Mesenchymal stem cell (in vitro differentiated cells and primary cell): ENCODE measurements around the gene DSPP.
A peak's percentile ranks its signal among the peaks of the same experiment; 100 is the strongest.

Experiments used
- DNase-seq: peaks from one replicate; pipeline ENCODE4 v3.0.0-alpha.2; 2013
- H2AFZ ChIP-seq: one replicate; pipeline ENCODE4 v1.6.1; 2013; ENCODE audit warnings: low read depth, mild to moderate bottlenecking, control low read depth, inconsistent platforms, low read length, moderate library complexity
- H2AK5ac ChIP-seq: 2 replicates; pipeline ENCODE4 v1.6.1; 2013; ENCODE audit warnings: low read length, moderate library complexity, mild to moderate bottlenecking, inconsistent platforms; ENCODE audit not compliant: severe bottlenecking
- H2BK120ac ChIP-seq: one replicate; pipeline ENCODE4 v1.6.1; 2013; ENCODE audit warnings: low read depth, mild to moderate bottlenecking, inconsistent platforms, low read length, moderate library complexity
- H2BK12ac ChIP-seq, 2 experiments: one replicate each; pipeline ENCODE4 v1.6.1; 2013; ENCODE audit warnings: inconsistent platforms in 2 of 2, low read length in 2 of 2, mild to moderate bottlenecking in 2 of 2, moderate library complexity in 2 of 2, control low read depth in 1 of 2
- H2BK15ac ChIP-seq: one replicate; pipeline ENCODE4 v1.6.1; 2013; ENCODE audit warnings: mild to moderate bottlenecking, low read depth, inconsistent platforms; ENCODE audit not compliant: poor library complexity, severe bottlenecking
- H2BK5ac ChIP-seq: 2 replicates; pipeline ENCODE4 v1.6.1; 2013; ENCODE audit warnings: low read depth, mild to moderate bottlenecking, low read length, control low read depth, inconsistent platforms; ENCODE audit not compliant: poor library complexity, severe bottlenecking
- H3K14ac ChIP-seq, 2 experiments: one replicate each; pipeline ENCODE4 v1.6.1; 2013; ENCODE audit warnings: inconsistent platforms in 2 of 2, low read length in 2 of 2, control low read depth in 1 of 2, mild to moderate bottlenecking in 1 of 2, moderate library complexity in 1 of 2
- H3K18ac ChIP-seq, 2 experiments: one replicate each; pipeline ENCODE4 v1.6.1; 2013; ENCODE audit warnings: inconsistent platforms in 2 of 2, low read length in 2 of 2, control low read depth in 1 of 2, low read depth in 1 of 2, mild to moderate bottlenecking in 1 of 2
- H3K23ac ChIP-seq, 2 experiments: one replicate each; pipeline ENCODE4 v1.6.1; 2013; ENCODE audit warnings: inconsistent platforms in 2 of 2, low read length in 2 of 2, mild to moderate bottlenecking in 2 of 2, moderate library complexity in 2 of 2, control low read depth in 1 of 2
- H3K27ac ChIP-seq: 2 replicates; pipeline ENCODE4 v1.5.1; 2013; ENCODE audit warnings: mild to moderate bottlenecking, moderate library complexity, low read length, control low read depth, inconsistent platforms; ENCODE audit not compliant: poor library complexity, severe bottlenecking
- H3K27me3 ChIP-seq, 2 experiments: 2 replicates each; pipeline versions ENCODE4 v1.6.1 to v1.7.0; 2013; ENCODE audit warnings: low read length in 2 of 2, mild to moderate bottlenecking in 2 of 2, moderate library complexity in 2 of 2, control low read depth in 1 of 2, inconsistent platforms in 1 of 2; ENCODE audit not compliant: control insufficient read depth in 1 of 2, insufficient read depth in 1 of 2
- H3K36me3 ChIP-seq, 2 experiments: 2 replicates each; pipeline versions ENCODE4 v1.6.1 to v1.7.0; 2013; ENCODE audit warnings: low read length in 2 of 2, control low read depth in 1 of 2, inconsistent platforms in 1 of 2, low read depth in 1 of 2, mild to moderate bottlenecking in 1 of 2; ENCODE audit not compliant: insufficient read depth in 2 of 2, control insufficient read depth in 1 of 2
- H3K4ac ChIP-seq, 2 experiments: one replicate each; pipeline ENCODE4 v1.6.1; 2013; ENCODE audit warnings: inconsistent platforms in 2 of 2, low read length in 2 of 2, mild to moderate bottlenecking in 2 of 2, moderate library complexity in 2 of 2, control low read depth in 1 of 2, low read depth in 1 of 2
- H3K4me1 ChIP-seq: 2 replicates; pipeline ENCODE4 v1.6.1; 2013; ENCODE audit warnings: low read depth, low read length, control low read depth; ENCODE audit not compliant: control insufficient read depth, insufficient read depth
- H3K4me2 ChIP-seq: 2 replicates; pipeline ENCODE4 v1.6.1; 2013; ENCODE audit warnings: low read length, mild to moderate bottlenecking, inconsistent platforms; ENCODE audit not compliant: poor library complexity, severe bottlenecking
- H3K4me3 ChIP-seq, 2 experiments: 2 replicates each; pipeline versions ENCODE4 v1.5.1 to v1.7.0; 2013; ENCODE audit warnings: low read length in 2 of 2, mild to moderate bottlenecking in 2 of 2, control low read depth in 1 of 2, low read depth in 1 of 2; ENCODE audit not compliant: insufficient read depth in 1 of 2
- H3K79me1 ChIP-seq: replicated peaks from 2 replicates; pipeline ENCODE4 v1.6.1; 2013; ENCODE audit warnings: mild to moderate bottlenecking, control low read depth, low read length, inconsistent platforms; ENCODE audit not compliant: poor library complexity, severe bottlenecking
- H3K9ac ChIP-seq: 2 replicates; pipeline ENCODE4 v1.7.0; 2013; ENCODE audit warnings: mild to moderate bottlenecking, low read length, moderate library complexity
- H3K9me3 ChIP-seq: 2 replicates; pipeline ENCODE4 v1.7.0; 2013; ENCODE audit warnings: mild to moderate bottlenecking, low read length; ENCODE audit not compliant: control insufficient read depth
- H4K8ac ChIP-seq: one replicate; pipeline ENCODE4 v1.6.1; 2013; ENCODE audit warnings: inconsistent platforms, mild to moderate bottlenecking, low read length, moderate library complexity
- H4K91ac ChIP-seq: one replicate; pipeline ENCODE4 v1.6.1; 2013; ENCODE audit warnings: mild to moderate bottlenecking, low read length, inconsistent platforms
- WGBS: methylation state at CpG from one replicate; pipeline ENCODE4 v1.1.7; 2013; ENCODE audit warnings: mixed read lengths; 5-methylcytosine and 5-hydroxymethylcytosine counted together

The DSPP gene

DNA sequence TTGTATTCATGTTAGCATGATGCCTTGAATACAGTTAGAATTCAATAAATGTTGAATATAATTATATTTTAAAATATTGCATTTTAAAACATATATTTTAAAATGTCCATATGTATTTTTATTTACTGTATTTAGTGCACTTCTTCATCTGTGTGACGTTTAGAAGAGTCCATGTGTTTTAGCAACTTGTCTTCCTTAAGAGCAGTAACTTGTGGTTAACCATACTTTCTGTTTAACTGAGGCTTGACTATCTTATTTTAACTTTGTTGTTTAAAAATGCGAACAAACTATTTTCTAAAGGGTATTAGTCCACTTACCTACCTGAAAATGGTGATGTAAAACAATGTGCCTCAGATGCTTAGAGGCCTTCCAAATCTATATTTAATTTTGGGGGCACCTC lies 42.6 kb downstream of the DSPP start:
- Histone ChIP-seq H3K9me3 (no peaks in the 10 kb centered on the region), H3K79me1 (no peaks in the 10 kb centered on the region), H3K23ac (no peak overlapping the region), H4K8ac (no peak overlapping the region), H3K9ac (no peak overlapping the region), H3K36me3 (no peaks in the 10 kb centered on the region), H3K18ac (no peak overlapping the region), H2AFZ (no peak overlapping the region), H3K4me1 (no peaks in the 10 kb centered on the region), H2BK12ac (no peak overlapping the region), H2BK5ac (no peak overlapping the region), H3K14ac (no peak overlapping the region), H3K27me3 (no peaks in the 10 kb centered on the region), H4K91ac (no peak overlapping the region), H3K4me3 (no peak overlapping the region), H2BK120ac (no peak overlapping the region), H2AK5ac (no peak overlapping the region), H3K4ac (no peak overlapping the region), H3K27ac (no peak overlapping the region), H3K4me2 (no peak overlapping the region), H2BK15ac (no peak overlapping the region)
- 88% methylated on average over 1 of the region's 2 CpGs for WGBS
- DNase-seq: no peak

DNA sequence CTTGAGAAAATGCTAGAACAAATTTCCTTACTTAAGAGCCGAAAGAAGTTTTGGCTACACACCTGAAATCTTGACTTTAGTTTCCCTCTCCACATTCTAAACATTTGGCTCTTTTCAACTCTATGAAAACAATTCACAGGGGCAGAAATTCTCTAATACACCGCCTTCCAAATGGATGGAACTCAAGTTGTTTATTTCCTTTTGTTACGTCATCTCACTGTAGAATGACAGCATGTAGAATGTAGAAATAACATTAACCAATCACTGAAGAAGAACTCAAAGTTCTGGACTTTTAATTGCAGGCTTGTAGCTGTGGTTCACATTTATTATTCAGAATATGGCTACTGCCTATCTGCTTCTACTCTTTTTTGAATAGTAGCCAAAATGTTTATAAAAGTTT lies 43.6 kb downstream of the DSPP start:
- H3K36me3 ChIP-seq: no peaks in the 10 kb centered on the region
- no peak overlapping the region for H2BK120ac ChIP-seq
- H3K27me3 ChIP-seq: no peaks in the 10 kb centered on the region
- no peak overlapping the region for H4K8ac ChIP-seq
- no peak overlapping the region for H2BK12ac ChIP-seq
- H3K4me2 ChIP-seq: no peak overlapping the region
- H3K79me1 ChIP-seq: no peaks in the 10 kb centered on the region
- H3K18ac ChIP-seq: no peak overlapping the region
- no peak overlapping the region for H3K9ac ChIP-seq
- H2AK5ac ChIP-seq: no peak overlapping the region
- no peak overlapping the region for H3K23ac ChIP-seq
- H3K27ac ChIP-seq: no peak overlapping the region
- H2AFZ ChIP-seq: no peak overlapping the region
- no peaks in the 10 kb centered on the region for H3K9me3 ChIP-seq
- H3K4me3 ChIP-seq: no peak overlapping the region
- 100% methylated on average over 1 of the region's 3 CpGs for WGBS
- no peaks in the 10 kb centered on the region for H3K4me1 ChIP-seq
- no peak overlapping the region for H2BK15ac ChIP-seq
- no peak overlapping the region for H4K91ac ChIP-seq
- no peak for DNase-seq
- H3K4ac ChIP-seq: no peak overlapping the region
- no peak overlapping the region for H3K14ac ChIP-seq
- H2BK5ac ChIP-seq: no peak overlapping the region

DNA sequence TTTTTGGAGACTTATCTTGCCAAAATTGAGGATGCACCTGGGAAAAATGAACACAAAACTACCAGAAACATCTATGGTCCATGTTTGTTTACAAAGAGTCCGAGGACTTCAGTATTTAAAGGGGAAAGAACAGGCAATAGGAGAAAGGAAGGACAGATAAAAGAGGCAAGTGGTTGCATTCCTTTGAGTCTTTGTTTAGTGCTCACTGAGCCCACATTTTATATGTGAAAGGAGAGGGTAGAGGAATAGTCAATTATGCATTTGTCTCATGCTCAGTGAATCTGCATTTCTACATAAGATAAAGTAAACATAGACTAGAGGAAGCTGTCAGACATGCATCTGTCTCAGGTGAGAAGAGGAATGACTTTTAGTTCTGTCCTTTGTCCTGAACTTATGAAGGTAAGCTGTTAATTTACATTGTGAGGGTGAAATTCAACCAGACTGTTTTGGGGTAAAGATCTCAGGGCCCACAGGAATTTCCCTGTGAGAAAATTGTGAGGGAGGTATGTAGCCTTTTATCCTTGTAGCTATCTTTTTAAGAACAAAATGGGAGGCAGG lies 46.2 kb downstream of the DSPP start:
- Histone ChIP-seq H2BK120ac (no peak overlapping the region), H3K14ac (no peak overlapping the region), H3K18ac (no peak overlapping the region), H4K8ac (no peak overlapping the region), H3K27ac (no peak overlapping the region), H3K4me3 (no peak overlapping the region), H4K91ac (no peak overlapping the region), H3K9me3 (no peaks in the 10 kb centered on the region), H3K9ac (no peak overlapping the region), H3K79me1 (no peaks in the 10 kb centered on the region), H2AFZ (no peak overlapping the region), H3K4me2 (no peak overlapping the region), H3K4me1 (peaks cover 3% of the 10 kb centered on the region), H2AK5ac (no peak overlapping the region), H2BK15ac (no peak overlapping the region), H2BK5ac (no peak overlapping the region), H3K4ac (no peak overlapping the region), H3K23ac (no peak overlapping the region), H3K27me3 (no peaks in the 10 kb centered on the region), H3K36me3 (no peaks in the 10 kb centered on the region), H2BK12ac (no peak overlapping the region)
- WGBS: 74% methylated on average over 1 of the region's 1 CpG
- no peak for DNase-seq

DNA sequence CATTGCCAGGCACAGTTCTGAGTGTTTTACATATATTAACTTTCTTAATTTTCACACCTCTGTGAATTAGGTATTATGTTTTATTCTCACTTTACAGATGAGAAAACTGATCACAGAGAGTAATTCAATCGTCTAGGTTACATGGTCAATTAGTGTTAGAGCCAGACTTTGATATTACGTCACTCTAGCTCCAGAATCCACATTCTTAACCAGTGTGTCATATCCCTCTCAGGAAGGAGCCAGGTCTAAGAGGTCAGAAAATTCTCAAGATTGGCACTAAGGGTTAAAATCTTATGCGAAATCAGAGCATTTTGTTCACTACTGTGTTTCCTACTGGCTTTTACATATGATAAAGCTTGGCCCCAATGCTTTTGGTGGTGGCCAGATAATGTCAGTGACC lies 49.2 kb downstream of the DSPP start:
- H3K27me3 ChIP-seq: no peaks in the 10 kb centered on the region
- H3K9me3 ChIP-seq: no peaks in the 10 kb centered on the region
- no peaks in the 10 kb centered on the region for H3K79me1 ChIP-seq

More for the DNA sequence above, 49.2 kb downstream of the DSPP start:
- Histone ChIP-seq H3K4me3 (no peak overlapping the region), H3K4me2 (no peak overlapping the region), H4K8ac (no peak overlapping the region), H3K23ac (no peak overlapping the region), H3K4me1 (peaks cover 3% of the 10 kb centered on the region), H4K91ac (no peak overlapping the region), H2BK120ac (no peak overlapping the region), H3K9ac (no peak overlapping the region), H2BK5ac (no peak overlapping the region), H2BK15ac (no peak overlapping the region), H2BK12ac (no peak overlapping the region), H3K27ac (peak overlapping the region; percentile 30), H2AK5ac (peak overlapping the region; percentile 19), H3K4ac (no peak overlapping the region), H2AFZ (no peak overlapping the region), H3K18ac (no peak overlapping the region), H3K14ac (no peak overlapping the region), H3K36me3 (no peaks in the 10 kb centered on the region)
- WGBS: 20% methylated on average over 1 of the region's 3 CpGs
- DNase-seq: peak; percentile 47
